ENCODE data around the gene ZNF316. TPM values are rescaled to one million over a fixed set of nuclear protein-coding genes. Genes with fewer than 3 reads are reported as not detected.

Gene ZNF316
- polyA plus RNA-seq (2011; rRNA removed): 4.8 and 5.6 TPM in 2 replicates
- 8.3 and 10.7 TPM in 2 replicates for polyA minus RNA-seq (2011; rRNA and poly(A)+ RNA removed)

- peak within 1 kb of the TSS; percentile 71 for H3K4me3 ChIP-seq (ENCODE audit: low read depth, low read length)
- H3K9me3 ChIP-seq (ENCODE audit: control insufficient read depth, insufficient read depth, low read length): peaks cover 3% of the 10 kb centered on the region; the same call in 1 of the 2 replicates
- no peaks in the 10 kb centered on the region for H3K27me3 ChIP-seq (ENCODE audit: control insufficient read depth, insufficient read depth, low read length)
- H3K27ac ChIP-seq (ENCODE audit: low read depth, low read length): peak within 1 kb of the TSS; percentile 11
- TF ChIP-seq CTCF (IDR thresholded peaks at IDR 0.05; ENCODE audit: low read depth, low read length): no peak
- POLR2A ChIA-PET: interaction anchor here (0.7 to 1.3 kb wide), 2 partner anchors 47 to 70 kb away, joined by 3 to 5 read pairs; partner anchors contain the start of genes INTS15 and ZNF12
- CTCF ChIA-PET: no interaction called here
- DNase-seq (ENCODE audit: low read depth, low spot score): no peak
Observed at GRCh38 chr7:6636741-6637543, at the start of gene ZNF316. TSS of gene ZNF316 (plus strand) at chr7:6637318. CDS start at chr7:6642410, 5,092 bp downstream.

GRCh38 chr7:6588566-6588965 is 48.6 kb upstream of the ZNF316 start:
- ChIA-PET POLR2A (no interaction called here), CTCF (interaction anchor here (1.3 to 3.0 kb wide), 2 partner anchors 13 to 30 kb away, joined by 3 to 13 read pairs; no protein-coding TSS in a partner anchor)
- Histone ChIP-seq H3K4me3 (ENCODE audit: low read depth, low read length) (no peak overlapping the region), H3K27ac (ENCODE audit: low read depth, low read length) (no peak overlapping the region), H3K27me3 (ENCODE audit: control insufficient read depth, insufficient read depth, low read length) (no peaks in the 10 kb centered on the region), H3K9me3 (ENCODE audit: control insufficient read depth, insufficient read depth, low read length) (no peaks in the 10 kb centered on the region; the same call in 1 of the 2 replicates)
- TF ChIP-seq CTCF (IDR thresholded peaks at IDR 0.05; ENCODE audit: low read depth, low read length): no peak
- DNase-seq (ENCODE audit: low read depth, low spot score): no peak

- Histone ChIP-seq H3K9me3 (ENCODE audit: control insufficient read depth, insufficient read depth, low read length) (no peaks in the 10 kb centered on the region; the same call in 1 of the 2 replicates), H3K4me3 (ENCODE audit: low read depth, low read length) (peak overlapping the region; percentile 47), H3K27me3 (ENCODE audit: control insufficient read depth, insufficient read depth, low read length) (no peaks in the 10 kb centered on the region), H3K27ac (ENCODE audit: low read depth, low read length) (no peak overlapping the region)
- DNase-seq (ENCODE audit: low read depth, low spot score): no peak
- ChIA-PET CTCF (interaction anchor here (0.7 to 3.0 kb wide), 6 partner anchors 12 to 73 kb away, joined by 3 to 13 read pairs (median 4); partner anchors contain the start of gene ZDHHC4), POLR2A (interaction anchor here (1.2 to 1.6 kb wide), 2 partner anchors 11 to 47 kb away, joined by 5 read pairs; partner anchors contain the start of gene ZNF316)
- TF ChIP-seq CTCF (IDR thresholded peaks at IDR 0.05; ENCODE audit: low read depth, low read length): no peak
Observed at GRCh38 chr7:6589151-6589828, 47.8 kb upstream of the ZNF316 start.

GRCh38 chr7:6589829-6590644 is 47.1 kb upstream of the ZNF316 start, which contains the start of gene INTS15:
TSS of gene INTS15 (plus strand) at chr7:6590021. CDS start at chr7:6590284, 263 bp downstream.
- TF ChIP-seq CTCF (IDR thresholded peaks at IDR 0.05; ENCODE audit: low read depth, low read length): peak; percentile 34
- no peaks in the 10 kb centered on the region for H3K27me3 ChIP-seq (ENCODE audit: control insufficient read depth, insufficient read depth, low read length)
- DNase-seq (ENCODE audit: low read depth, low spot score): peak; percentile 39
- CTCF ChIA-PET: interaction anchor here (0.6 to 3.0 kb wide), 8 partner anchors 12 to 266 kb away, joined by 3 to 13 read pairs (median 4); partner anchors contain the start of gene ZDHHC4
- no peaks in the 10 kb centered on the region; the same call in 1 of the 2 replicates for H3K9me3 ChIP-seq (ENCODE audit: control insufficient read depth, insufficient read depth, low read length)
- POLR2A ChIA-PET: interaction anchor here (1.2 to 1.6 kb wide), 2 partner anchors 12 to 47 kb away, joined by 5 read pairs; partner anchors contain the start of gene ZNF316
- peak within 1 kb of the TSS; percentile 52 for H3K27ac ChIP-seq (ENCODE audit: low read depth, low read length)
- H3K4me3 ChIP-seq (ENCODE audit: low read depth, low read length): peak within 1 kb of the TSS; percentile 95
